Measurements from ENCODE around the gene OR5F1.

DNA sequence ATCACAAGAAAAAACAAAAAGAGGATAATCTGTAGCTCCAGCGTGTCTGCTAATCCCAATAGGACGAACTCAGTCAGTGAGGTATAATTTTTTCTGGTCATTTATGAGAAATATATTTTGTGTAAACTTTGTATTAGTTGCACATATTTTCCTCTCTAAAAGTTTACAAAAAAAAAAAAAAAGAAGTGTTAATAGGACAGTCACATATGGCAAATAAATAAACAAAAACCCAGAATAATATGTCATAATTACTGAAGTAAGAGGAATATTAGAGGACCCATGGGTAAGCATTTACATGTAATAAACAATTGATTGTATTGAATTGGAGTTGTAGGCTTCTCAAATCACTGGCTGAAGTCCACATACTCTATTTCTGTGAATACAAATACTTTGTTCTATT is at the start of gene OR5F1:
- TF ChIP-seq CTCF (conservative IDR thresholded peaks at IDR 0.05; ENCODE audit: low read length) (no peak), EZH2phosphoT487 (IDR thresholded peaks at IDR 0.05; ENCODE audit: borderline replicate concordance, low read depth, low read length) (no peak)
